GDM1 (cell line): Measurements from ENCODE around the gene ATP13A2.
A peak's percentile ranks its signal among the peaks of the same experiment; 100 is the strongest.

Experiments used
- DNase-seq: peaks from one replicate; lab custom pipeline; 2025; lab: John Stamatoyannopoulos, UW

ATP13A2 gene

DNA sequence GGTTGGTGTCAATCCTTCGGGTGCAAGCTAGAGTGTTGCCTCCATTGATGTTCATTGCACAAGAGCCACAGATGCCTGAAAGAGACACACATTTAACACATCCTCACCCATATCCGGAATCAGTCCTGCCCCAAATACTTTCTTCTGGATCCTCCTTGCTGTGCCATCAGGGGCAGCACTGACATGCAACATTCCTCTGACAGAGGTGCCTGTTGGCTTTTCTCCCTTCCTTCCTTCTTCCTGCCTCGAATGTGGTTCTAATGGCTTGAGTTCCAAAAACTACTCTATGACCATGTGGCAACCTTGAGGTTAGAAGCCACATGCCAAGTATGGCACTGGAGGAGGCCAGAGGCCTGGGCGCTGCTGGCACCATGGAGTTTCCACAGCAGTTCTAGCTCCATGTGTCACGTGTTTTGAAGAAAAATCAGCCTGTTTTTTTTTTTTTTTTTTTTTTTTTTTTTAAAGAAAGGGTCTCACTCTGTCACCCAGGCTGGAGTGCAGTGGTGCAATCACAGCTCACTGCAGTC lies 17.0 kb upstream of the ATP13A2 start:
- no peak for DNase-seq

DNA sequence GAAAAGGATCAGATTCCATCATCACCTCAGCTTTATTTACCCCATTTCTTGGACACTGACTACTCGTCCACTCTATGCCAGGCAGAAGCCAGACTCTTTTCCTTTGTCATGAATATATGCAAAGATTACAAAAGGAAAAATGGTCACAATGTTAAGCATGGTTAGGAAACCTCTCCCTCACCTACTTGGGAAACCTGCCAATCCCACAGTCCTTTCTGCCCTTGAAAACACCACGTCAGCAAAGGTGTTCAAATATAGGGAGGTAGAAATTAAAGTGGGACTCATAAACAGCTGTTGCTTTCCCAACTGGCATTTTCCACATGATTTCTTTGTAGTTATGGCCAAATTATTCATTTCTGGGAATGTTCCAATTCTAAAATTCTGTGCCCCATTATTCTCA lies 16.2 kb upstream of the ATP13A2 start:
- no peak for DNase-seq

DNA sequence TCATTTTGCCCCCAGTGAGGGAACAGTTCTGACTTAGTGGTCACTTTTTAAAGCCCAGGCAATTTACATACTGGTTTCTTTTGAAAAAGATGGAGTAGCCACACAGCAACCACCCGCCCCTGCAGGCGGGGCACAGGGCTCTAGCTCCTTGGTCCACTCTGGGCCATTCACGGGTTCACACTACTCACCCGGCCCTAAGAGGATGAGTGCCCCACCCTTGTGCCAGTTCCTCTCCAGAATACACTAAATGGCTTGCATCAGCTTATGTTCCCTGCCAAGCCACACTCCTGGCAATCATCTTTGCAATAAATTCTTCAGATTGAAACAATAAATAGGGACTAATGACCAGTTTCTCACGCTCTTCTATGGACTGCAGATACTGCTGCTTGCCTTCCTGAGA lies 15.7 kb upstream of the ATP13A2 start:
- DNase-seq = no peak

DNA sequence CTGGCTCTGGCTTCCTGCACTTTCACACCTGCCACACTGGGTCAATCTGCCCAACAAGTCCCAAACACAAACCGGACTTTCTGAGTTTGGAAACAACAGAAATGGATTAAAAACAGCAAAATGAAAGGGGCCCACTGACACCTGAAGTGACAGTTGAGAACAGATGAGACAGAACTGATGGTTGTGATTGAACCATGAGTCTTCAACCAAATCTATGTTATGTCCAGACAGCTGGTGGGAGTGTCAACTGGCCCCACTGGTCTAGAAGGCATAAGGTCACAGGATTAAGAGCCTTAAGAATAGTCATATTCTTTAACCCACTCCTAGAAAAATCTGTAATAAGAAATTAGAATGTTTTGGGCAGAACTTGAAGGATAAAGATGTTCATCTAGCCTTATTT lies 13.0 kb upstream of the ATP13A2 start:
- no peak for DNase-seq

DNA sequence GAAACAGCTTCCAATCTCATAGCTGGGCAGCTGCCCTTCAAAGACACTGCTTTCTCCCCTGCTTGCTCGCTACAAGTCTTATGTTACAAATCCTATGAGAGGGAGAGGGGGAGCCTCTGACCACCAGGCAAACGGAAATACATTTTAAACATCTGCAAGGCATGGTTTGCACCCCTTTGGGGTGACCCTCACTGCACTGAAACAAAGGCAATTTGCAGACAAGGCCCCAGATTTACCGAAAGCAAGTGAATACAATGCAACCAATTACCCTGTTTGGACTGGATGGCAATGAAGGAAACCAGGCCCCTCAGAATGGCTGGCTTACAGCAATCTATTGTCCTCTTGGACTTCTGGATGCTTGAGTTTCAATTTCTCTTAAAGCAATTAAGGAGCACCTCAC lies 11.8 kb upstream of the ATP13A2 start:
- no peak for DNase-seq

DNA sequence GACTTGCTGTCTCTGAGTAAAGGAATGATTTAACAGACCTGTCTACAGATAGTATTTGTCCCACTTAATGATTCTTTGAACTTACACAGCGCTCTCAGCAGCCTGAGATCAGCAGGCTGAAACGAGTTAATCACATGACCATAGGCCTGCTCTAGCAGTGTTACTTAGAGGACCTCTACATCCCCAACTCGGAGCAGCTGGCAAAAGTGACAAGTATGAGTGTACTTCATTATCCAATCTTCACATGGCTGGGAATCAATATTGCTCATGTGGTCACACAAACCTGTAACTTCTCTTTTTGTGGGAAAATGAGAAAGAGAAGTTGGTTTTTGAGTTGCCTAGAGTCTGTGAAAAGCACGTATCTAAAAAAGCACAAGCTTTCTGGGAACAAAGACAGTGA lies 11.4 kb upstream of the ATP13A2 start:
- DNase-seq = no peak

DNA sequence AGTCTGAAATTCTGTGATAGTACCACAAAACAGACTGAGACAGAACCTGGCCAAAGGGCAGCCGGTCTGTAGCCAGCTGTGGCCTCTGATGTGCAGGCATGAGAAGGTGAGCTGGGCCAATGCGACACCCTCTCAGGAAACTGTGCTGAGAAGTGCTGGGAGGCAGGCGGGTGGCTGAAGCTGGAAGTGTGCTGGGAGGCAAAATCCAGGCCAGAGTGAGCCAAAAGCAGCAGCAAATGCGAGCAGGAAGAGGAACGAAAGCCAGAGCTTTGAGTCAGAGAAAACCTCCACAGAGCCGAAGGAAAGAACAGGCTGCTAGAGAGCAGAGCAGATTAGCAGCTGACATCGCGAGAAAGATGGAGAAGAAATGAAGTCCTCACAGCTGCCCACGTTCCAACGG lies 10.2 kb upstream of the ATP13A2 start:
- no peak for DNase-seq

DNA sequence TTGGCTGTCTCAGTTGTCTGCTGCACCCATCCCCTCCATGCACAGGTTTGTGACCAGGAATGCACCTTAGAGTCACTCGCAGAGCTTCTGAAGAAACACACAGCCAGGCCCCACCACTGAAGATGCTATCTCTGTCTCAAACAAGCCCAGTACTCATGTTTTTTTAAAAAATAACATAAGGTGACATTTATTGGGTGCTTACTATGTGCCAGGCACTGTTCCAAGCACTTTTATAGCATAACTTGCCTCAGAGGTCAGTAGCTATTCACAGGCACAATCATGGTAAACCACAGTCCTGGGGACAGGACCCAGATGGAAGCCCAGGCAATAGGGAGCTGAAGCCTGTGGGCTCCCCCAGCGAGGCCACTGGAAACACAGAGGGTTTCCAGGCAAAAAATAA lies 8.8 kb upstream of the ATP13A2 start:
- no peak for DNase-seq

DNA sequence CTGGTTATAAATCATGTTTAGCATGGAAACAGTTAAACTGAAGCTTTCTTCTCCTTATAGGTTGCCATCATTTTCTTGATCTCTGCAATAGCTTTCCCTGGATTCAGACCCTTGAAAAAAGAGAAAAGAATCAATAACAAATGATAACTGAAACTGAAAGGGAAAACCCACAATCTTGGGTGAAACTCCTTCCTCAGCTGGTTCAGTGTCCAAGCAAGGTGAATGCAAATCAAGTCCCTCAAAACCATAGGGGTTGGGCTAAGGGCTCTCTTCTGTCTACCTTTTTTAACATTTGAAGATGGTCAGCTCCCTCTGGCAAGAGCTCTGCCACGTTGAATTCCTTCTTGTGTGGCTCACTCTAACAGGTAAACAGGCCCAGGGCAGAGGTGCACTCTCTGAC lies 7.1 kb upstream of the ATP13A2 start:
- no peak for DNase-seq

DNA sequence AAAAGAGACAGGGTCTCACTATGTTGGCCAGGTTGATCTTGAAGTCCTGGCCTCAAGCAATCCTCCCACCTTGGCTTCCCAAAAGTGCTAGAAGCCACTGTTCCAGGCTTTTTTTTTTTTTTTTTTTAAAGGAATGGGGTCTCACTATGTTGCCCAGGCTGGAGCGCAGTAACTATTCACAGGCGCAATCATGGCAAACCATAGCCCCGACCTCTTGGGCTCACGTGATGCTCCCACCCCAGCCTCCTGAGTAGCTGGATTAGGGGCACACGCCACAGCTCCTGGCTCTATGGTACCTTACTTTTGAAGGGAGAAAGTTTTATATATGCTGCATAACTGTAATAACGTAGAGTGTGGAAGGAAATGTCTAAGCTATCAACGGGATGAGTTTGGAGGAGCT lies 5.7 kb upstream of the ATP13A2 start:
- DNase-seq = no peak

DNA sequence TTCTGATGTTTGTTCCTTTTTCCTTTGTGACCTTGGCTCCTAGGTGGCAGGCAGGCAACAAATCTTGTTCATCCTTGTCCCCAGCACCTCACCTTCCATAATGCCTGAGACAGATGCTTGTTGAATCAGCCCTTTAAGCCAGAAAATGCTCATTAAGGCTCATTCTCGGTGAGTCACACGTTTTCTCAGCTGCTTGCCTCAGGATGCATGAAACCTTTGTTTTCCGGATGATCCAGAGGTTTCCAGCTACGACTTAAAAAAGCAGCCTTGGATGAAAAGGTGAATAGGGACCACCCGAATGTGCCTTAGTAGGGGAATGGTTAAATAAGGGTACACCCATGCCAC lies 4.6 kb upstream of the ATP13A2 start:
- no peak for DNase-seq

DNA sequence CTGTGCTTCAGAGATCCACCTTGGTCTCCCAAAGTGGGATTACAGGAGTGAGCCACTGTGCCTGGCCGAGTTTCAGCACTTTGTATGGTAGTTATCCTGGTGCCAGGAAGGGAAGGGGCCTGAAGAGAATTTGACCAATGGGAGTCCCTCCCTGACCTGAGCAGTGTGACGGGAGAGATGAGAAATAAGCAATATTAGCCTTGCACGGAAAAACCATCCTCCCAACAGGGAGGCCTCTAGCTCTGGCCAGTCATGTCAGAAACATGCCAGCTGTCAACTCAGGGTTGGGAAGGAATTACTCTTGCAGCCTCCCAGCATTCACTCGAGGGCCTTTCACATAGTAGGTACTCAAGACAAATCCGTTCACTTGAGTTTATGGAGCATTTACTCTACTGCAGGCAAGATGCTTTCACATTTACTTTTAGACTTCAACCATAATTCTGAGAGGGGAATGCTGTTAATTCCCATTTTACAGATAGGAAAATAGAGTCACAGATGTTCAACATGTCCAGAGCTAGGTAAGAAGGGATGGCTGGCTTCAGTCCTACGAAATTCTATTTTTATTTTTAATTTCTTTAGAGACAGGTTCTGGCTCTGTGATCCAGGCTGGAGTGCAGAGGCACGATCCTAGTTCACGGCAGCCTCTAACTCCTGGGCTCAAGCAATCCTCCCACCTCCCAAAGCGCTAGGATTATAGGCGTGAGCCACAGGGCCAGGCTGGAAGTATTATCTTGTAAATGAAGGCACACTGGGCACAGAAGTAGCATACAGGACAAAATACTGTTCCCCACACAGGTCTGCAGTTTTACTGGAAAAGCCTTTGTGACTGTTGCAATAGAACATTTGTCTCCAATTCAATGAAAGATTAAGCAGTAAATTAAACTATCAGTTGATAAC lies 3.2 kb upstream of the ATP13A2 start:
- DNase-seq = no peak

DNA sequence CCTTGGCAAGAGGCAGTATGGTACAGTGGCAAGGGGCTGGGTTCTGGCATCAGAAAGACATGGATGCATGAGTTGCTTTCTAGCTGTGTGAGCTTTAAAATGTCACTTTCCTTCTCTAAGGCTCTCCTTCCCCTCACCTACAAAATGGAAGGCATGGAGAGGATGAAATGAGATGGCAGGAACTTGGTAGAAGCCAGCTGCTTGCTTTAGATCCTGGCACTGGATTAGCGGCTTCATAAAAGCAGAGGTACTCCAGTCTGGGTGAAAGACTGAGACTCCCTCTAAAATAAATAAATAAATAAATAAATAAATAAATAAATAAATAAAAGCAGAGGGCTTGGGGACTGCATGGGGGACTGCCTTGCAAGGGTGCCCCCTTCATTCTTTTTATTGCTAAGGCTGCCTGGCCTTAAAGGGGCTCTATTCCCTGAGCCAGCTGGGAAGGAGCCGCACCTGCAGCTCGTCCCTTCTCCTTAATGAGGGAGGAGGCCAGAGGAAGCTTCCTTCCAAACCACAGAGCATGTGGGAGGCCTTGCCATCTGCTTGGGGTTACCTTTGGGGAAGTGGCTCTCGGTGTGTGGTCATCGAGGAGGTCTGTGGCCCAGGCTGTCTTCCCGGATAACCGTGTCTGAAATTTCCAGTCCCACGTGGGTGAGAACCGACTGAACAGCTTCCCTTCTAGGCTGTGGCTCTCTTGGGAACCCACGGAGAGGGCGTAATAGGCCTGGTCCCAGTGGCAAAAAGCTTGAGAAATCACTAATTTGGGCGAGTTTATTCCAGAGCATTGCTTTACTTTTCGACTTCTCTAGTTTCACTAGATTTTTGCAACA lies 2.0 kb upstream of the ATP13A2 start:
- DNase-seq = peak; percentile 93

DNA sequence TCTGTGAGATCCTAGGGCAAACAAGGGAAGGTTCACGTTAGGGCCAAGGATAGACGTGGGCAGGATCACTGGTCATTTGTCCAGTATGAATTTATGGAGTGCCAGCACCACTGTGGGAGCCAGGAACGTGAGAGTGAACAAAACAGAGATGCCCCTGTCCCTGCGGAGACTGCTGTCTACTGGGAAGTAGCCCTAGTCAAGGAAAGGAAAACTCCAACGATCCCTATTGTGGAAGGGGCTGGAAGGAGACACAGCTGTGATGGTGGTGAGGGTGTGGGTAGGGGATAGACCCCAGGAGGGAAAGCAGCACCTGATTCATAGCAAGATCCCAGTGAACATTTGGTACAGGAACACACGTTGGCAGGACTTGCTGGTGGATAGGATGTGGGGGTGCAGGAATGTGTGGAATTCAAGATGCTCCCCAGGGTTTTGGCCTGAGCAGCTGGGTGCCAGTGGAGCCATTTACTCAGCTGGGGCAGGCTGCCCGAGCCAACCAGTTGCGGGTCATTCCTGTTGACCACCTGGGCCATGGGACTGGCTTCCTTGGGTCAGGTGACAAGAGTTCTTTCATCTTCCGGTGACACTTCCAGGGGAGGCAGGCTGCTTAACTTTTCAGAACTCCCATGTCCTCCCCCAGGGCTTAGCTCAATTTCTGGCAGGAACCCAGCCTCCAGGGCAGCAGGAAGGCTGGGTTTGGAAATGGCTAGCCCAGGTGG lies 1.2 kb upstream of the ATP13A2 start:
- DNase-seq = no peak

DNA sequence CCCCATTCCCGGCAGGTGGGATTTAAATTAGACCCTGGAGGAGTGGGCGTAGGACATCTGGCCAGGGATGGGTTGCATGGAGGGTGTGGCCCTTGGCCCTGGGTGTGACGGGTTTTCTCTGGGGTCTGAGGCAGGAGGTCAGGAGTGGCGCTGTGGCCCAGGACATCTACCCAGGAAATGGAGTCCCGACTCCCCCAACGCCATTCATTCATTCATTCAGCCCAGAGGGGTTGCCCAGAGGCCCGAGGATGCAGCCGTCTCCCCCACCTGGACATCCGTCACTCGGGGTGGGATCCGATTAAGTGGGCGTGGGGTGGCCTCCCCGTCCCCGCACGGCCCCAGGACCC lies 663 bp downstream of the ATP13A2 start:
- DNase-seq = no peak

DNA sequence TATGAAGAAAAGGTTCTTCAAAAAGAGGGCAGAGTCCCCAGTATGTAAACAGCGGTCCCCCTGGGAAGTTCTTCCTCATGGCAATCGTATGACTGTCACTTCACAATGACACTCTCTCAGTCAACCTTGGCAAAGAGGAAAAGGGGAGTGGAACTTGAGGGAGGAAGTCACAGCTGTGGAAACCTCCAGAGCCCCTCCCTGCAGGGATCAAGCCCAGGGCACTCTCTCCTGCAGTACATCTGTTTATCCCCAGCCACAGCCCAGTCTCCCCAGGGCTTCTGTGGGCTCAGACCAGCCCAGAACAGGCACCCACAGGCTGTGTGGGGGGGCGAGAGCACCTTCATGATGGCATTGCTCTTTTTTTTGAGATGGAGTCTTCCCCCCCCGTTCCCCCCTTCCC lies 2.0 kb downstream of the ATP13A2 start:
- DNase-seq = peak; percentile 69

DNA sequence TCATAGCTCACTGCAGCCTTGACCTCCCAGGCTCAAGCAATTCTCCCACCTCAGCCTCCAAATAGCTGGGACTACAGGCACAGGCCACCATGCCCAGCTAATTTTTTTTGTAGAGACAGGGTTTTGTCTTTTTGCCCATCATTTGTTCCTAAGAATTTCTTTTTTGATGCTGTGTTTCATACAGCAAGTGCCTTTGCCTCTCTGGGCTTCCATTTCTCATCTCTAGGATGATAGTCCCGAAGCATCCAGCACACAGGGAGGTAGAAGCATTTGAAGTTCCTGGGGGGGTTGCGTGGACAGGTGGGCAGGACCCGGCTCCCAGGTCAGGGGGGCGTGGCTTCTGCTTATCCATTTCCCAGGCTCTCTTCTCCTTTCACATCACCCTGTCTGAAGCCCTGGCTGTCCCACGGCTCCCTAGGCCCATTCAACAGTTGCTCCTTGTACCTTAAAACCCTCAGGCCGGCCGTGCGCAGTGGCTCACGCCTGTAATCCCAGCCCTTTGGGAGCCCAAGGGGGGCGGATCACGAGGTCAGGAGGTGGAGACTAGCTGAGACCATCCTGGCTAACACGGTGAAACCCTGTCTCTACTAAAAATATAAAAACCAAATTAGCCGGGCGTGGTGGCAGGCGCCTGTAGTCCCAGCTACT lies 3.4 kb downstream of the ATP13A2 start:
- DNase-seq = no peak

DNA sequence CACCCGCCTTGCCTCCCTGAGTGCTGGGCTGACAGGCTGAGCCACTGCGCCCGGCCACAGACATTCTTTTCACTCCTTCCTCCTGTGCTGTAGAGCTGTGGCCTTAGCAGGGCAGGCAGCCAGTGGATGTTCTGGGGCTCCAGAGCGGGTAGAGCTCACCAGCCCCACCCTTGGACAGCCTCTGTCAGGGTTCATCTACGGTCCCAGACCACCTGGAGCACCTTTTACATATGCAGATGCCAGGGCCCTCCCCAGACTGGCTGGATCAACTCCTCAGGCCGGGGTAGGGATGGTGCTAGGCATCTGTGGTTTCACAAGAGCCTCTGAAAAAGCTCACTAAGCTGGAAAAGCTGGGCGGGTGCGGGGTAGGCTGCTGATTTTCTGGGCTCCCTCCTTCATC lies 4.6 kb downstream of the ATP13A2 start:
- DNase-seq = no peak

DNA sequence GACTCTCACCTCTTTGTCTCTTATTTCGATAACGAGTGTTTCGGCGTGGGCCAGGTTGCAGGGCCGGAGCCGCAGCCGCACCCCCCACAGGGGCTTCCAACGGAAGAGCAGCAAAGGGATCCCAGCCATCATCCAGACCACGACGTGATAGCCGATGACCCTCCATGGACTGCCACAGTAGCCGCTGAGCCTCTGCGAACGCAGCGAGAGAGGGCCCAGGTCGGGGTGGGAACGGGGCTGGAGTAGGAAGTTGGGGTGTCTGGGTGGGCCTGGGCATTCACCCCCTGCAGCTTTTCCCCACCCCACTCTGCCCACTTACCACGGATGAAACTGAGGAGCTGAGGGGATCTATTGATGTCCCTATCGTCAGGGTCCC lies 6.4 kb downstream of the ATP13A2 start:
- no peak for DNase-seq

DNA sequence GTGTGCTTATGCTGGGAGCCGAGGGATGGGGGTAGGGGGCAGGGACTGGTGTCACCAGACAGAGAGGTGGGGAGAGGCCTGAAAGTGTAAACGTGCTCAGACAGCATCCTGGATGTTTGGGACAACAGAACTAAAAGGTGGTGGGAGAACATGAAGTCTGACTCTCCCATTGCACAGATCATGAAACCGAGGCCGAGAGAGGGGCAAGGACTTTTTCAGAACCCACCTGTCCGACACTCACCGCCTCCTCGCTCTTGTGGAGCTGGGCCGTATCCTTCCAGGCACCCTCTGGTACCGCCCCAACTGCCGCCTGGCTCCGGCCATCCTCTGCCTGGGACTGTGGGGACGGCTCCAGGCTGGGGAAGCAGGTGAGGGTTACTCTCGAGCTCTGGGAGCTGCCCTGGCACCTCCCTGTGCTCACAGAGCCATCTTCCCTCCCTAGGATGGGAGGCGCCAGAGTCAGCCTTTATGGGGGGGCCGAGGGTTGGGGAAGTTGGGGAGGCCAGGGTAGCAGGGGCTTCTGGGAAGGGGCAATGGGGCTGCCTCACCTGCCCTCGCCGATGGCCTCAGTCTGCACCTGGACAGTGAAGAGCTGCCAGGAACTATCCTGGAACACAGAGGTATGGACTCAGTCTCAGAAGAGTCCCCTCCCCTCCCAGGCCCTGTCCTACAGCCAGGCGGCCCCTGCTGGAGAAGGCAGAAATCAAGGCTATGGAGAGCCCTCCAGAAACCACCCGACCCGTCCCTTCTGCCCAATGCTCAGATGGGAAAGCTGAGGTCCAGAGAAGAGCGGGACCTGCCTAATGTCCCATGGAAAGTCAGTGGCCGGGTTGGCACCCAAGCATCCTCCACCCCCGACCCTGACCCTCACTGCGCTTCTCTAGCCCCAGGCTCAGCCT lies 7.0 kb downstream of the ATP13A2 start:
- DNase-seq = no peak

DNA sequence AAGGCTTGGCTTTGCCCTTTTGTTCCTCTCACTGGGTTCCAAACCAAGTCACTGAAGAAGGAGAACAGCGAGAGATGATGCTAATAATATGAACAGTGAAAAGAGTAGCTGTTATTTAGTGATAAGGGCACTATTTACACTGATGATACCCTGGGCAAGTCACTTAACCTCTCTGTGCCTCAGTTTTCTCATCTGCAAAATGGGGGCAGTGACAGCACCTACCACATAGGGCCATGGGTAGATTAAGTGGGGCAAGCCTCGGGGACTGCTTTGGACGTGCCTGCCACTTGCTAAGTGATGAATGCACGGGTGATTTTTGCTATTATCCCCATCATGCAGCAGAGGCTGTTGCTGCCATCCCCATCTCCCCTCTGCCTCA lies 9.2 kb downstream of the ATP13A2 start:
- no peak for DNase-seq
